HG03097 (cell line): ENCODE results near the gene ALDH9A1.
"Not testable (repeated sequence)": the region's sequence is repeated elsewhere in the genome, so short reads cannot be mapped to it uniquely, and the experiment has no call there.

Experiments used
- ATAC-seq: cut with Tn5 transposase; IDR thresholded peaks from one replicate; pipeline ENCODE4 v1.9.1; 2021; ENCODE audit not compliant: unreplicated experiment, low FRiP score

Gene ALDH9A1

DNA sequence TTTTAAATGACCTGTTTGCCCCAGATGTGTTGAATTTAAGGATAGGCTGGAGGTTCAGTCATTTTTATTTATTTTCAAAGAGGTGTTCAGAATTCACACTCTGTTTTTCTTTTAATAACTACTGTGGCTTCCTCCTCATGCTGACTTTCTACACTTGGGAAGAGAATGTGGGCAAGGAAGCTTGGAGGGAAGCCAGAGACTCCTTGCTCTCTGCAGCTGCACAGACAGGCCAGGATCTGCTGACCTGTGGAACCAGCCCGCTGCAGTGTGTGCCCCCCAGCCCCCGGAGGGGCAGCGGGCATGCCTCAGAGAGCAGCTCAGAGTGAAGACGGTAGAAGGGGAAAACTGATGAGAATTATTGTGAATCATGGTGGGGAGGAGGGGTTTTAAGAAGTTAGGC, 50.4 kb downstream of the ALDH9A1 start:
- ATAC-seq = no peak

GRCh38 chr1:165647517-165647916, 50.8 kb downstream of the ALDH9A1 start:
- ATAC-seq = no peak

DNA sequence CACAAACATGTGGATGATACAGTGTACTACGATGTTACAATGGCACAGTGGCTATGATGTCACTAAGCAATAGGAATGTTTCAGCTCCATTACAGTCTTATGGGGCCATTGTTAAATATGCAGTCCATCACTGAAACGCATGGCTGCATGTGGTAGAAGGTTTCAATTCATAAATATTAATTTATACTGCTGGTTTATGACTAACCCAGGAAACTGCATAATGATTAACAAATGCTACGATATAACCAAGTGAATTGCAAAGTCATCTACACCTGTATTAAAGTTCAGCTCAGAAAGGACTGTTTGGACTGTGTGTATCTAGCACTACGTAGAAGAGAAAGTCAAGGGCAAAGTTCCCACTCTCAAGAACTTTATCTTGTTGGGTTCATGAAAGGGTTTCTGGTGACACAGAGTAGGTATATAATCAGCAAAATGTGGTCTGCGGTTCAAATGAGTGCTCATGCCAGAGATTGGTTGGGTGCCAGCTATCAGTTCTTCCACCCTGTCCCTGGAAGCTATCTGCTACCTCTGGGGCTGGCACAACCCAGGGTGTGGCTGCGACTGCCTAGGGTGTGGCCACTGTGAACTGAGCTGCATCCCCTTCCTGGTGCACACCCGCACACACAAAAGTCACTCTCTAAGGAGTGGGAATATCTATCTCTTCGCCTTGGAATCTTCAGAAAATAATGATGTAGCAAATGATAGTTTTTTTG, 52.6 kb downstream of the ALDH9A1 start:
- peak; percentile 51 for ATAC-seq

GRCh38 chr1:165644064-165644735, 54.2 kb downstream of the ALDH9A1 start:
- no peak for ATAC-seq

GRCh38 chr1:165641231-165641987, 57.0 kb downstream of the ALDH9A1 start:
- no peak for ATAC-seq

GRCh38 chr1:165639821-165640623, 58.3 kb downstream of the ALDH9A1 start:
- no peak for ATAC-seq

DNA sequence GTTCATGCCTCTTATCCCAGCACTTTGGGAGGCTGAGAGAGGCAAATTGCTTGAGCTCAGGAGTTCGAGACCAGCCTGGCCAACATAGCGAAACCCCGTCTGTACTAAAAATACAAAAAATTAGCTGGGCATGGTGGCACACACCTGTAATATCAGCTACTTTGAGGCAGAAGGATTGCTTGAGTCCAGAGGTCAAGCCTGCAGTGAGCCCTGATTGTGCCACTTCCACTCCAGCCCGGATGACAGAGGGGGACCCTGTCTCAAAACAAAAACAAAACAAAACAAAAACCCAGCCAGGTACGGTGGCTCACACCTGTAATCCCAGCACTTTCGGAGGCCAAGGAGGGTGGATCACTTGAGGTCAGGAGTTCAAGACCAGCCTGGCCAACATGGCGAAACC, 60.2 kb downstream of the ALDH9A1 start:
- ATAC-seq = not testable (repeated sequence)

GRCh38 chr1:165637427-165637826, 60.9 kb downstream of the ALDH9A1 start:
- no peak for ATAC-seq

GRCh38 chr1:165635823-165636222, 62.5 kb downstream of the ALDH9A1 start:
- no peak for ATAC-seq

DNA sequence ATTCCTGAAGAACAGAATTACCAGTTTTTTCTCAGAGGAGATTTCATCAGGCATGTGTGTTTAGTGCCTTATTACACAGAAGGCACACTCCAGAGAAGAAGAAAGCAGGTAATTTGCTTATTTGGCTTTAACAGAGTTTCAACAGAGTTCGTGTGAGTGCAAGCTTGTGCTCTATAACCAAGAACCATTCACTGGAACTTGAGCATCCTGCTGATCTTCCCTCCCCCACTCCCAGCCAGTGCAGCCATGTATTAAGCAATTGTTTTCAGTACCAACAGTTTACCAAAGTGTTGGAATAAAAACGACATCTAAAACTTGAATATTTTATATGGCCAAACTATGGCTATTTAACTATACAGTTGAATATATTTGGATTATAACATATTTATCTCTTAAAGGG, 63.0 kb downstream of the ALDH9A1 start:
- no peak for ATAC-seq

GRCh38 chr1:165634154-165634921, 64.0 kb downstream of the ALDH9A1 start:
- ATAC-seq = no peak

DNA sequence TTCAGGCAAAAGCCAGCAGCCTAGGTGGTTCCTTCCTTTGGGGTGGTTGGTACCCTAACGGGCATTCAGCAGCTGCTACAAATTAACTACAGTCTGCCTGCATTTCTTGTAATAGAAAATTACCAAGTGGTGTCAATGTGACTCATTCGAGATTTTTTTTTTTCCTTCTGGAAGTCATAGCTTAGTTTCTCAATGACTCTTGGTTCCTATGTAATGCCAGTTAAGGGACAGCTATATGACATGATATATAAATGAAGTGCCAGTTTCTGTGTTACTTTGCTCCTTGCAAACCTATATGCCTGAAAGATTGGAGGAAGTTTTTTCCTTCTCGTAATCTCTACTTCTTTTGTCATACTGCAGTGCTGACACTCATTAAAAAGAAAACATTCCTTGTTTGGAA, 64.7 kb downstream of the ALDH9A1 start:
- no peak for ATAC-seq

DNA sequence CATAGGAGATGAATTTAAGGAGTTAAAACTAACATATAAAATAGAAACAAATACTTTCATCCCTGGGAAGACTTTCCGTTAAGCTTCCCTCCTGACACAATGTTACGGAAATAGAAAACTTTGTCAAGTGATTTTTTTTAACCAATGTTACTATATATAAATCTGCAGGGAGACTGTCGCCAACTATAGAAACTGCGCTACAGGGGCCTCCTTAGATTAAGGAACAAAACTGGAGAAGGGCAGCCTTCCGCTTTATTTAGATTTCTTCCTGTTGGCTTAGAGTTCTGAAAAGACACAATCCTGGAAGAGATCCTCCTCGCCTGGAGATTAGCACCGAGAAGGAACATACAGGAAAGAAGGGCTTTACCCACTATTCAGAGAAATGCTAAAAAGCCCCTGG, 65.9 kb downstream of the ALDH9A1 start:
- no peak for ATAC-seq

GRCh38 chr1:165632152-165632469, 66.3 kb downstream of the ALDH9A1 start:
- ATAC-seq = no peak

- ATAC-seq = peak; percentile 15
Observed at GRCh38 chr1:165631342-165632151, 66.8 kb downstream of the ALDH9A1 start.

DNA sequence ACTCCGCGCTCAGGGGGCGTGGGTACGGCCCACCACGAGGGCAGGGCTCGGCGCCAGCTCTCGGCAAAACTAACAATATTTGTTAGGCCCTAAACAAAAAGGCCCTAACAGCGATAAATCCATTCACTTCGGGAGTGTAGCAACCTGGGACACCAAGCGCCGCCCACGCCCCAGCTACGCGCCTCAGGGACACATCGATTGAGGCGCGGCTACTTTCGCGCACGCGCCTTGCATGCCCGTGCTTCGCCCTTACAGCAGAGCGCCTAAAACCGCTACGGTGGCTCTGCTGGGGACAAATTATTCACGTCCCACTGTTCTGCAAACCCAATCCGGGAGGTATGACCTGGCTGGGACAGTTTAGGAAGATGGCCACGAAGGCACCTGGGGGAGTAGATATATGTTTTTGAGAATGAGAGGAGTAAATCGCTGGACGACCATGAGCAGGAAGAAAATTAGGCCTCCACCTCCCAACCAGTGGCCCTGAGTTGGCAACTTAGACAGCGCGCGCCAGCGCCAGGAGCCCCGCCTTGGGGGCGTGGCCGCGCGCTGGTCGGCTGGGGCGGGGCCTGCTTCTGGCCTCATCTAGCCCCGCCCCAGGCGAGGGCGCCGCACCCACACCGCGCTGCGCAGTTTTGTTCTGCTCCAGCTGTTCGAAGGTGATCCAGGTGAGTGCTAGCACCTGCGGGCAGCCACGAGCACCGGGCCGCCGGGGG, 67.6 kb downstream of the ALDH9A1 start, which contains the start of gene MGST3:
Gene MGST3 (plus strand): TSS at position 606 of the 713 bp plus-strand sequence. CDS start 18,614 bp downstream, outside the sequence.
- peak; percentile 77 for ATAC-seq

- ATAC-seq = no peak
Observed at GRCh38 chr1:165629848-165630628, 68.3 kb downstream of the ALDH9A1 start.

DNA sequence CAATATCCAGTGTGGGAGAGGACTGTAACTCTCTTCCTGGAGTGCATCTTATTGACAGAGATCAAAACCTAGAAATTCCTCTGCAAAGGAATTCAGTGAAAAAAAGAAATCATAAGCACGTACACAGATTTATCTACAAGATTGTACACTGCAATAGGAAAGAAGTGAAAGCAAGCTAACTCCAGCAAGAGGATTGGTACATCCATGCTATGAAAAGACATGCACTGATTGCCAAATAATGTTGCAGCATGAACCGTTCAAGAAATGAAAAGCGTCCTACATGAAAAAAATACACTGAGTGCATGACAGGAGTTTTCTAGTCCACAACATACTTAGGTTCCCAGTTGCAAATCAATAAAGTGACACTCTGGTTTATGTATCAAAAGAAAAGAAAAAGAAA, 69.2 kb downstream of the ALDH9A1 start:
- no peak for ATAC-seq
